Mononuclear cell (primary cell): ENCODE data around the gene FAM43A. TPM values are rescaled to one million over a fixed set of nuclear protein-coding genes. Genes with fewer than 3 reads are reported as not detected.

Experiments
- H3K27me3 ChIP-seq: 2 replicates; pipeline ENCODE4 v1.6.0; 2011; ENCODE audit warnings: low read length, control low read depth; ENCODE audit not compliant: insufficient read depth
- H3K4me1 ChIP-seq: 2 replicates; pipeline ENCODE4 v1.5.1; 2011; ENCODE audit warnings: mild to moderate bottlenecking, low read length, control low read depth; ENCODE audit not compliant: insufficient read depth
- H3K4me3 ChIP-seq: 2 replicates; pipeline ENCODE4 v1.5.1; 2011; ENCODE audit warnings: mild to moderate bottlenecking, low read length, moderate library complexity
- H3K9me3 ChIP-seq: 2 replicates; pipeline ENCODE4 v1.5.1; 2011; ENCODE audit warnings: low read depth, mild to moderate bottlenecking, control low read depth, low read length
- total RNA-seq: library from RNA; depleted of rRNA; stranded (reverse); fragments of >200 nt; gene quantifications from one replicate; pipeline ENCODE4 v1.2.3, GENCODE V29; 2012

The FAM43A gene, protein sequence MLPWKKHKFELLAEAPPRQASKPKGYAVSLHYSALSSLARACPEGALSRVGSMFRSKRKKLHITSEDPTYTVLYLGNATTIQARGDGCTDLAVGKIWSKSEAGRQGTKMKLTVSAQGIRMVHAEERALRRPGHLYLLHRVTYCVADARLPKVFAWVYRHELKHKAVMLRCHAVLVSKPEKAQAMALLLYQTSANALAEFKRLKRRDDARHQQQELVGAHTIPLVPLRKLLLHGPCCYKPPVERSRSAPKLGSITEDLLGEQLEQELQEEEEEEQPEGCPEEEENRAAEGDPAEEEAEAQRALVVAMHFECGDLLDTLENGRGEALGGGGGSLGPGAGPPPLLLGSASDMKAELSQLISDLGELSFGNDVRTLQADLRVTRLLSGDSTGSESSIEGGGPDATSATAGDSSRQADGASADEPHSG
- total RNA-seq = 6.2 TPM

DNA sequence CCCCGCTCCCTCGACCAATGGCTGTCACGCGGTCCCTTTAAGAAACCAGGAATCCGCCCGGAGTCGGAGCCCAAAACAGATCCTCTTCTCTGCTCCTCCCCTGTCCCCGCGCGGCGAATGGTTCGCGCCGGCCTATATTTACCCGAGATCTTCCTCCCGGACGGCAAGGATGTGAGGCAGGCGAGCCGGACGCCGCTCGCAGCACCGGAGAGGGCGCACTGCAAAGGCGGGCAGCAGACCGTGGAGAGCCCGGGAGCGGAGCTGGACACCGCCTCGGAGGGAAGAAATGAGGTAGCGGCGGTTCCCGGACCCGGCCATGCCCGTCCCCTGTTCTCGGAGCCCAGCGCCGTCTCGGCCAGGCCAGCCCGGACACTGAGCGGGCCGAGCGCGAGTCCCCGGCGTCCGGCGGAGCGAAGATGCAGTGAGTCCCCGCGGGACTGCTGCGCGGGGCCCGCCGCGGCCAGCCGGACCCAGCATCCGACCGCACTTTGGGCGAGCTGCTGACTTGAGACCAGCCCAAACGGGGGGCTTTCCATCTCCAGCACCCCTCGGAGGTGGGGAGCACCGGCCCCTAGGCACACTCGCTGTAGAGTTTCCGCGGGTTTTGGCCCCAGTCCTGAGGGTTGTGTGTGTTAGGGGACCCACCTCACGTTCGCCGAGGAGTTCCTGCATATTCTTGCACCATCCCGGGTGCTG lies at the start of gene FAM43A:
FAM43A (plus strand) TSS at position 166 of the 696 bp plus-strand sequence. CDS start 944 bp downstream, outside the sequence.
- no peaks in the 10 kb centered on the region for H3K27me3 ChIP-seq
- peaks cover 71% of the 10 kb centered on the region for H3K4me1 ChIP-seq
- no peaks in the 10 kb centered on the region for H3K9me3 ChIP-seq
- H3K4me3 ChIP-seq = peak within 1 kb of the TSS; percentile 75

DNA sequence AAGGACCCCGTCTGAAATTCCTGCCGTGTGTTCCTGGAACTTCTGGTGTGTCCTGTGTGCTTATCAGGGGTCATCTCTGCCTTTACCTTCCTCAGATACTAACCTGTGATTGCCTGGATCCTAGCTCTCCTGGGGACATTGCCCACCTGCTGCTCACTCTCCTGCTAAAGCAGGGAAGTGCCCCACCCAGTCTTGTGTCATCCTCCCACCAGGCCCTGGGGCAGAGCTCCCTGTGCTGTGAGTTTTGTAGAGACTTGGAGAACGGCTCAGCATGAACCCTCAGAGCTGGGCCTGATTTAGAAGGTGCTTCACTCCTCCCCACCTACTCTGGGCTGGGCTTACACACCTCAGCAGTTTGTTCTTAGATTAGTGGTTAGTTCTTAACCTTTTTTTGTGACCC lies 48.6 kb upstream of the FAM43A start:
- H3K9me3 ChIP-seq = no peaks in the 10 kb centered on the region
- peaks cover 9% of the 10 kb centered on the region for H3K4me1 ChIP-seq
- H3K27me3 ChIP-seq = no peaks in the 10 kb centered on the region
- H3K4me3 ChIP-seq = no peak overlapping the region

DNA sequence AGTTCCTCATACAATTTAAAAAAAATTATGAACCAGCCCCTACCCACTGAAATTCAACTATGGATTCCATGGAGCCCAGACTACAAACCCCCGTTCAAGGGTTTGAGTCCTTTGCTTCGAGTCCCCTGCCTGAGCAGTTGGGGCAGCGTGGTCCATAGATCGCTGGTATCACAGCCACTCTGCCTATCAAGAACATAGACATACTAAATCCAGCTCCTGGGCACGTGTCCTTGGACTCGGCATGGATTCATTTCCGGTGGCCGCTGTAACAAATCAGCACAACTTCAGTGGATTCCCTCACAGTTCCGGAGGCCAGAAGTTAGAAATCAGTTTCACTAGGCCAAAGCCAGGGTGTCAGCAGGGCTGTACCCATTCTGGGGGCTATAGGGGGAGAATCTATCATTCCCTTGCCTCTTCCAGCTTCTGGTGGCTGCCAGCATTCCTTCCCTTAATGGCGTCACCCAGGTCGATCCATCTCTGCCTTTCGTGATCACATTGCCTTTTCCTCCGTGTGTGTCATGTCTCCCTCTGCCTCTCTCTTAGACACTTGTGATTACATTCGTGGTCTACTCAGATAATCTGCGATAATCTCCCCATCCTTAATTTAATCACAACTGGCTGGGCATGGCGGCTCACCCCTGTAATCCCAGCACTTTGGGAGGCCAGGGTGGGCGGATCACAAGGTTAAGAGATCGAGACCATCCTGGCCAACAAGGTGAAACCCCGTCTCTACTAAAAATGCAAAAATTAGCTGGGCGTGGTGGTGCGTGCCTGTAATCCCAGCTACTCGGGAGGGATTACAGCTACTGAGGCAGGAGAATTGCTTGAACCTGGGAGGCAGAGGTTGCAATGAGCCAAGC lies 47.9 kb upstream of the FAM43A start:
- H3K27me3 ChIP-seq = no peaks in the 10 kb centered on the region
- peaks cover 2% of the 10 kb centered on the region for H3K4me1 ChIP-seq
- no peaks in the 10 kb centered on the region for H3K9me3 ChIP-seq
- no peak overlapping the region for H3K4me3 ChIP-seq

DNA sequence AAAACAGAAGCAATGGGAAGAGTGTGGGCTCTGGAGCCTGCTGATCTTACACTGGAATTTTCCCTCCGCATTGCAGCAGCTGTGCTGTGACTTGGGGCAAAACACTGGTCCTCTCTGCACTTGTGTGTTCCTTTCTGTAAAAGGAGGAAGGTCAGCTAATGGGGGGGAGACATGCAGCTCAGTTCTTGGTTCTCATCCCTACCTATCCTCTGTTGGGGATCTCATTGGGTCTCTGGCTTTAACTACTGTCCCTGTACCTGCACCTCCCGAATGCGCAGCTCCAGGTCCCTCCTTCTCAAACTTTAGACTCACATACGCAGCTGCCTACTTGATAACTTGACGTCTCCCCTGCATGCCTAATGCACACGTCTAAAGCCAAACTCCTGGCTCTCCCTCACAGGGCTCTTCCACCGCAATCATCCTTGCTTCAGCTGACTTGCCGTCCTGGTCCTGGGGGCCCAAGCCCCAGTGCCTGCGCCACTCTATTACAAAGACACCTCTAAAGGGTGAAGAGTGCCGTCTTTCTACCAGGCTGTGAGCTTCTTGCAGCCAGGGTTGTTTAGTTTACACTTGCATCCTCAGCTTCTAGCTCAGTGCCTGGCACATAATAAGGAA lies 46.6 kb upstream of the FAM43A start:
- no peak overlapping the region for H3K4me3 ChIP-seq

DNA sequence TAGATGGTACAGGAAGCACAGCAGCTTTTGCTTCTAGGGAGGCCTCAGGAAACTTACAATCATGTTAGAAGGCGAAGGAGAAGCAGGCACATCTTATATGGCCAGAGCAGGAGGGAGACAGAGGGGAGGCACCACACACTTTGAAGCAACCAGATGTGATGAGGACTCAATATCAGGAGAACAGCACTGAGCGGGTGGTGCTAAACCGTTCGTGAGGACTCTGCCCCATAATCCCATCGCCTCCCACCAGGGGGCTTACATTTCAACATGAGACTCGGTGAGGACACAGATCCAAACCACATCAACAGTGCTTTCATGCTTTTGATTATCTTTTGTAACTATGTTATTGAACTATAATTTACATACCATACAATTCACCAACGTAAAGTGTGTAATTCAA lies 44.9 kb upstream of the FAM43A start:
- no peak overlapping the region for H3K4me3 ChIP-seq
- H3K4me1 ChIP-seq = no peaks in the 10 kb centered on the region
- H3K27me3 ChIP-seq = no peaks in the 10 kb centered on the region
- no peaks in the 10 kb centered on the region for H3K9me3 ChIP-seq

More for the DNA sequence above, 46.6 kb upstream of the FAM43A start:
- Histone ChIP-seq H3K4me1 (no peaks in the 10 kb centered on the region), H3K27me3 (no peaks in the 10 kb centered on the region), H3K9me3 (no peaks in the 10 kb centered on the region)

DNA sequence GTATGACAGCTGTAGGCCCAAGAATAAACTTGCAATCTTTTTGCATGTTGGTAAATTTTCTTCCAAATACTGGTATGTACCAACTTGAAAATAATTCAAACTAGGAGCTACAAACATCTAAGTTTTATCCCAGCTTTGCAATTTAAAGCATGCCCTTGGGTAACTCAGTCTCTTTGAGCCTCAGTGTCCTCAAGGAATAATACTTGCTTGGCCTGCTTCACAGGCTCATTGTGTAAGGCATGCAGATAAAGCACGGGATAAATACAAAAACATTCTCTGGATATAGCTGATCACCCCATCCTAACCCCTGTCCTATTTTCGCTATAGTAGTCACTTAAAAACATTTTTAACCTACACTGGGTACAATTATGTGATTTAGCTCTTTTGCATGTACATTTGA lies 42.9 kb upstream of the FAM43A start:
- Histone ChIP-seq H3K4me3 (no peak overlapping the region), H3K4me1 (no peaks in the 10 kb centered on the region), H3K9me3 (no peaks in the 10 kb centered on the region), H3K27me3 (no peaks in the 10 kb centered on the region)

DNA sequence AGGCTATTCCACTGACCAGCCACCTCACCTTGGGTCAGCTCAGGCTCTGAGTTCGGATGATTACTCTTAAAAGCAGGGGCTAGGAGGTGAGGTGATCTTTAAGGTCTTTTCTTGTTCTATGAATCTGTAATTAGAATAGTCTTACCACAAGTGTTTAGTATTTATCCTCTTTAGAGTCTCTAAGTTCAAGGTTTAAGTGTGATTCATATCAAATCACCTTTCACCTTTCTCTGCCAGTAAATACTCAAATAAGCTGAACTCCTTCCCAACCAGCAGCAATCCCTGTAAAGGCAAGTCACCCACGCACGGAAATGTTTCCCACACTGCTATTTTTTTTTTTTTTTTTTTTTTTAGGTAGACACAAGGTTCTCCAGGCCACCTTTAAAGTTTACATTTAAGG lies 37.9 kb upstream of the FAM43A start:
- H3K4me3 ChIP-seq = no peak overlapping the region

DNA sequence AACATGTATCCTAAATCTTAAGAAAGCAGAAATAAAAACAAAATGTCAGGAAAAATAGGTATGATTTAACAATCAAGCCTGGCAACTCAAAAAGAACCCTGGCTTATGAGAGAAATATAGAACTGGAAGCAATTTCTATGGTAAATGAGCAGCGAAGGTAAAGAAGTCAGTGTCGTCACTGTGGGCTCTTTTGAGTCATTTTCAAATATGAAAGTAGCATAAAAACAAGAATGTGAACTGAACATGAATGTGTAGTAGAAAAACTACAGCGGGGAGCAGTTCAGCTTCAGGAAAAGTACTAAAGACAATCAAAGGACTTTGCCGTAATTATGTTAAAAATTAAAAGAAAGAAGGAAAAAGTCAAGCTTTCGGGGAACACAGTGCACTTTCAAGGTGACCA lies 31.2 kb upstream of the FAM43A start:
- Histone ChIP-seq H3K4me3 (no peak overlapping the region), H3K27me3 (no peaks in the 10 kb centered on the region), H3K9me3 (no peaks in the 10 kb centered on the region), H3K4me1 (no peaks in the 10 kb centered on the region)

More for the DNA sequence above, 37.9 kb upstream of the FAM43A start:
- no peaks in the 10 kb centered on the region for H3K9me3 ChIP-seq
- H3K4me1 ChIP-seq = no peaks in the 10 kb centered on the region
- H3K27me3 ChIP-seq = no peaks in the 10 kb centered on the region

DNA sequence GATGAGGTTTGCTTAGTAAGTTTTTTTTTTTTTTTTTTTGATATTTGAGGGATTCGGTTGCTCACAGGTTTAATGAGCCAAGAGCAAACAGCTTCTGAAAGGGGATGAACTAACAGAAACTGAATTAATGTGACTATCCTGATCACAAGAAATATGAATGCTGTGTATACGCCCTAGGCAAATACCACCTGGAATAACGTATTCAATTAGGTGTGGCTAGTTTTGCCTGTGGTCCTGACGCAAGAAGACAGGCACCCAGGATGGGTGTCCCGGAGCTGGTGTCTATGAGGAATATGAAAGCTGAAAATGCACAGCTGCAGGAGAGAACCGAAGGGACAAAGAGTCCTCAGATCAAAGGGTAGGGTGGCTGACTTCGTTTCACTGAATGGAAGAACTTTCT lies 28.2 kb upstream of the FAM43A start:
- no peak overlapping the region for H3K4me3 ChIP-seq

DNA sequence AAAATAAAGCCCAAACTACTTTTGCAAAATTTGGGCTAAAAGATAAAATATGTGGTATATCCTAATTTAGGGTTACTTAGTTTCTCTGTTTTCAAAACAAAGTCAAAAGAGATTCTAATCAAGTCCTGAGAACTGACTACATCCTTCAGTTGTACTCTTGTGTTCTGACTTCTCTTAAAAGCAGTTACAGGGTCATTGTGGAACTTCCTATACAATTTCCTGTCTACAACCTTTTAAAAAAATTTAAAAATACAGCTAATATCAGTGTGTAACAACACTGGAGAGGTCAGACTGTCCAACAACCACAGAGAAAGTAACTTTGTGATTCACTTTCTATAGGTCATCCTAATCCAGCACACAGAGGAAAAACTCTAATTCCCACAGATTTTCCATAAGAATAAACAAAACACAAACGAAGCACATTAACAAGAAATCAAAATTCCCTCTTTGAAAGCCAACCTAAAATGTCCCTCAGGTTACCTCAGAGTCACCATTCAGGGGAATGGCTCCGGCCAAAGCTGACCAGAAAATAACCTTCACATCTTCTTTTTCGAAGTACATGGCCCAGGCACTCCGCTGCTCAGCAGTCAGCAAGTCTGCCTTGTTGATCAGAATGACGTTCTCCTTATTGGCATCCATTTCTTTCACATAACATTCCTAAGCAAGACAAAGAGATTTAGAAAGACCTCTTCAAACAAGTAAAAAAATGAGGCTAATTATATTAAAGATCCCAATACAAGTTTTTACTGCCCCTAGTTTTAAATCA lies 27.0 kb upstream of the FAM43A start:
- Histone ChIP-seq H3K4me1 (peaks cover 9% of the 10 kb centered on the region), H3K27me3 (no peaks in the 10 kb centered on the region), H3K4me3 (no peak overlapping the region), H3K9me3 (no peaks in the 10 kb centered on the region)

More for the DNA sequence above, 28.2 kb upstream of the FAM43A start:
- Histone ChIP-seq H3K4me1 (peaks cover 9% of the 10 kb centered on the region), H3K9me3 (no peaks in the 10 kb centered on the region), H3K27me3 (no peaks in the 10 kb centered on the region)

DNA sequence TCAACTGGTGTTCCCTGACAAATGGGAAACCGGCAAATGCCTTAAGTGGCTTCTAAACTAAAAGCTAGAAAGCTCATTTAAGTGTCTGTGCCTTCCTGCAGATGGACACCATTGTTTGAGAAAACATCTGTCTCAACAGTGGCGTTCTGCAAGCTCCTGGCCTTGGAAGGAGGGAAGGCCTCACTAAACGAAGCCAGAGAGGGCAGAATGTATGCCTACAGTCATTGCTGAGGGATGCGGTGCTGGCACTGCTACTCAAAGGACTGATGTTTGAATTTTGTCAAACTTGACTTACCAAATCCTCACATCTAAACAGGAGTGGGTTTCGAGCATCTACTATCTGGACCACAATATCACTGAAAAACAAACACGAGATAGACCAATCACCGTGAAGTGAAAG lies 25.9 kb upstream of the FAM43A start:
- Histone ChIP-seq H3K4me1 (peaks cover 9% of the 10 kb centered on the region), H3K4me3 (no peak overlapping the region), H3K27me3 (no peaks in the 10 kb centered on the region), H3K9me3 (no peaks in the 10 kb centered on the region)

DNA sequence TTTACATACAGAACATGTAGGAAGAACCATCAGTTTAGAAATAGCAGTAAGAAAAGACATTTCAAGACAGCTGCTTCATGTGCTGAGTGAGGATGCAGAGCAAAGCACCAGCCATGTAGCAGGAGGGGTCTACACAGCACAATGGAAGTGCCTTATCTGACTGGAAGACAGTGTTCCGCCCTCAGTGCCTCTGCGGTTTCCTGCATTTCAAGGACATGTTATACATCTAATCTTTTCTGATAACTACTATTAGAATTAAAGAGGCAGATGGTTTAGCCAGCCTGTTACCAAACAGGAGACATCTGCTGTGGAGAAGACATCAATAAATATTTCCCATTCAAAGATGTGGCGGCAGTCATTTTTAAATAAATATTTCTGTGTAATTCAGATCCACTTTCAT lies 24.3 kb upstream of the FAM43A start:
- Histone ChIP-seq H3K9me3 (no peaks in the 10 kb centered on the region), H3K4me3 (no peak overlapping the region), H3K4me1 (peaks cover 9% of the 10 kb centered on the region), H3K27me3 (no peaks in the 10 kb centered on the region)

DNA sequence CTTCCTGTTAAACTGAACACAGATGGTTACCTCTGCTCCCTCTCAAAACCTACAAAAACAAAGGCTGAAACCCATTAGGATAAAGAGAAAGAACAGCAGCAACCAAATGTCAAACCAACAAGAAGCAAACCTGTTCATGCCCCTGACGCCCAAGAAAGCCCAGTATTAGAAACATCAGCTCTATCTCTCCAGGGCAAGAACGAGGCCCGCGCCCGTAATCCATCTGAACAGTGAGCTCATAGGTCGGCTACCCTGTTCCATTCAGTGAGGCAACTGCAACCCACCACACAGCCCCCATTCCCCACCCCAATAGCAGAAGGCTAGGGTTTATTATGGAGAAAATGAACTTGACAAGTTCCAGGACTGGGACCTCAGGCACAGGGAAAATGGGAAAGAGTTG lies 23.7 kb upstream of the FAM43A start:
- no peaks in the 10 kb centered on the region for H3K9me3 ChIP-seq
- no peak overlapping the region for H3K4me3 ChIP-seq
- peaks cover 9% of the 10 kb centered on the region for H3K4me1 ChIP-seq
- H3K27me3 ChIP-seq = no peaks in the 10 kb centered on the region

DNA sequence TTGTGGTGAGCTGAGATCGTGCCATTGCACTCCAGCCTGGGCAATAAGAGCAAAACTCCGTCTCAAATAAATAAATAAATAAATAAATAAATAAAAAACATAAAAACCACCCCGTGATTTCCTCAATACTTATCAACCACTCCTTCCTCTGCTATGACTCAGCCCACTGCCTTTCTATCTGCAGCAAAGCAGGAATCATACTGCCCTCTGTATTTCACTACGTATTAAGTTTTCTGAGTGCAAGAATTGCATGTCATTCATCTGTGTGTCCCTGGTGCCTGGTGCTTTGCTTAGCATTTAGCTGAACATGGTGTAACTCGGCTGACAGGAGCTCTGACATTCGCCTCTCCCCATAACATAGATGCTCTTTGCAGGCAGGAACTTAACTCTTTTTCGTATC lies 20.8 kb upstream of the FAM43A start:
- no peaks in the 10 kb centered on the region for H3K9me3 ChIP-seq

More for the DNA sequence above, 20.8 kb upstream of the FAM43A start:
- Histone ChIP-seq H3K4me3 (no peak overlapping the region), H3K4me1 (peaks cover 15% of the 10 kb centered on the region), H3K27me3 (no peaks in the 10 kb centered on the region)
